GM10248 (cell line): ENCODE results near the gene MAPK10.

Source experiments
- CTCF ChIA-PET: fragments of 300-600 bp; sonication (Branson Sonifier 250); formaldehyde crosslinking; extraction: SDS; loops from one replicate; lab custom pipeline; 2021; ENCODE audit warnings: antibody characterized with exemption; lab: Yijun Ruan, JAX
- POLR2A ChIA-PET: fragments of 350-650 bp; sonication (Branson Sonifier 250); formaldehyde crosslinking; extraction: SDS; loops from one replicate; lab custom pipeline; 2020; ENCODE audit warnings: antibody characterized with exemption; lab: Yijun Ruan, JAX
- DNase-seq: peaks from one replicate; pipeline ENCODE4 v3.0.0; 2012; ENCODE audit errors: extremely low spot score
- TF ChIP-seq, protein P1 (sequence below): IDR thresholded peaks from 2 replicates; pipeline ENCODE4 v1.5.1; 2012; ENCODE audit warnings: mild to moderate bottlenecking, low read depth; ENCODE audit errors: extremely low read depth, missing control alignments, control extremely low read depth

The MAPK10 gene

DNA sequence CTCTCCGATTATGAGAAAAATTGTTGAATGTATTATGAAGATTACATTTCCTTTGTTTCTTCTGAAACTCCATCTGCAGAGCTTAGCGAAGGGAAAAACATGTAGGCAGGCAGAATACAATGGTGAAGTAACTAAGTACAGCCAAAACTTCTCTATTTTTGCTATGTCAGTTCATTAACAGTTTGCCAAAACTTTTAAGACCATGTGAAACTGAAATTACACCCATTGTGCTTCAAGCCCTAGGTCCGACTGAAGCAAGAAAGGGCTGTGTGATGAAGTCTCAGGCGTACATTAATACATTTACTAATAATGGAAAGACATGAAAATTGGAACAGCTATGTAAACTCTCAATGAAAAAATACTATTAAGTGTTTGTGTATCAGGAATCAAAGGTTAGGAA lies 398.0 kb downstream of the MAPK10 start:
- POLR2A ChIA-PET: no interaction called here
- no peak for DNase-seq
- TF ChIP-seq, protein P1, sequence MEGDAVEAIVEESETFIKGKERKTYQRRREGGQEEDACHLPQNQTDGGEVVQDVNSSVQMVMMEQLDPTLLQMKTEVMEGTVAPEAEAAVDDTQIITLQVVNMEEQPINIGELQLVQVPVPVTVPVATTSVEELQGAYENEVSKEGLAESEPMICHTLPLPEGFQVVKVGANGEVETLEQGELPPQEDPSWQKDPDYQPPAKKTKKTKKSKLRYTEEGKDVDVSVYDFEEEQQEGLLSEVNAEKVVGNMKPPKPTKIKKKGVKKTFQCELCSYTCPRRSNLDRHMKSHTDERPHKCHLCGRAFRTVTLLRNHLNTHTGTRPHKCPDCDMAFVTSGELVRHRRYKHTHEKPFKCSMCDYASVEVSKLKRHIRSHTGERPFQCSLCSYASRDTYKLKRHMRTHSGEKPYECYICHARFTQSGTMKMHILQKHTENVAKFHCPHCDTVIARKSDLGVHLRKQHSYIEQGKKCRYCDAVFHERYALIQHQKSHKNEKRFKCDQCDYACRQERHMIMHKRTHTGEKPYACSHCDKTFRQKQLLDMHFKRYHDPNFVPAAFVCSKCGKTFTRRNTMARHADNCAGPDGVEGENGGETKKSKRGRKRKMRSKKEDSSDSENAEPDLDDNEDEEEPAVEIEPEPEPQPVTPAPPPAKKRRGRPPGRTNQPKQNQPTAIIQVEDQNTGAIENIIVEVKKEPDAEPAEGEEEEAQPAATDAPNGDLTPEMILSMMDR: no peak
- CTCF ChIA-PET: interaction anchor here (1.0 to 1.2 kb wide), 3 partner anchors 8 to 165 kb away, joined by 3 to 5 read pairs (median 4); no protein-coding TSS in a partner anchor

DNA sequence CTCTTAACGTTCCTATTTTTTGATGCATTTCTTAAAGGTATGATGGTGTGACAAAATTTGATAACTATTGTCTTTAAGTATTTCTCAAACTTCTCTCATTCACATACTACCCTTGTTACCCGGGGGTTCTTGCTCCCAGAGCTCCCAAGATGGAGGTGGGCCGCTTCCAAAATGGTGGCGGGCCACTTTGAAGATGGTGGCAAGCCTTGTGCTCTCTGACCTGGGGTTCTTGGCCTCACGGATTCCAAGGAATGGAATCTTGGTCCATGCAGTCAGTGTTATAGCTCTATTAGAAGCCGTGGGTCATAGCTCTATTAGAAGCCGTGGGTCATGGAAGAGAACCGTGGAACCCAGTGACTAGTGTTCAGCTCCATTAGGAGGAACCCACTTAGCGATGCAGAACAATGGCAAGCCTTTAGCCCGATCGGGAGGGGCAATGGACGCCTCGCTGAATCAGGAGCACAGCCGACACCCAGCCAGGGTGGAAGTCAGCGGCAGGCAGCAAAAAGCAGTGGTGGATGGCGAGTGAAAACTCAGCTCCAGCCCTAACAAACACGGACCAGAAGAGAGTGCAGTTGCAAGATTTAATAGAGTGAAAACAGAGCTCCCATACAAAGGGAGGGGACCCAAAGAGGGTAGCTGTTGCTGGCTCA lies 403.4 kb downstream of the MAPK10 start:
- POLR2A ChIA-PET: no interaction called here
- DNase-seq: no peak
- TF ChIP-seq, protein P1: no peak
- CTCF ChIA-PET: interaction anchor here (0.8 to 2.0 kb wide), 3 partner anchors 13 to 19 kb away, joined by 3 to 7 read pairs (median 5); no protein-coding TSS in a partner anchor

DNA sequence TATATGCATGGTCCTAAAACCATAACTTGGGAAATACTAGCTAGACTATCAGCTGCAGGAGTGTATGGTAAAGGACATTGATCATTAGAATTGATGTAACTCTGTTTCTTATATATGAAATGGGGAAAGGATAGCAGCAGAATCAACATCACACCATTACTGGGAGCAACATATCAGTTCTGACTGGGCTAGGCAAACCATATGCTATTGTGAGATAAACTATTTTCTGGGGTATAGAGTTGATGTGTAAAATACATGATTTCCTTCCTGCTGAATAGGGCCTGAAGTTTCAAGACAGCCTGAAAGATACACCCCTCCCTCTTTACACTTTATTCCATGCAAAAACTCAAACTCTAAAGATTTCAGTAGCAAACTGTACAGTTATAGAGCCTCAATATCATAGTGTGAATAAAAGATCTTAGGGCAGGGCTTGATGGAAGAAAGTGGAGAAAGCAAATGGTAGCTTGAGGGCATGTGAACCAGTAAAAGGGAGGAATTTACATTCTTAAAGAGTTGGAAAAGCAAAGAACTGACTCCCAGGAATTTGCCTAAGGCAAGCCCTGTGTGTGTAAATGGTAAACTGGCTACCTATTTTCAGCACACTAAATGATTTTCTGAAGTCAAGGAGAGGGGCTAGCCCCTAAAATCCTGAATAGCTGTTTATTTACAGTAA lies 404.1 kb downstream of the MAPK10 start:
- ChIA-PET CTCF (interaction anchor here (1.8 to 2.0 kb wide), 2 partner anchors 13 to 18 kb away, joined by 5 to 7 read pairs; no protein-coding TSS in a partner anchor), POLR2A (no interaction called here)
- TF ChIP-seq, protein P1: no peak
- no peak for DNase-seq

DNA sequence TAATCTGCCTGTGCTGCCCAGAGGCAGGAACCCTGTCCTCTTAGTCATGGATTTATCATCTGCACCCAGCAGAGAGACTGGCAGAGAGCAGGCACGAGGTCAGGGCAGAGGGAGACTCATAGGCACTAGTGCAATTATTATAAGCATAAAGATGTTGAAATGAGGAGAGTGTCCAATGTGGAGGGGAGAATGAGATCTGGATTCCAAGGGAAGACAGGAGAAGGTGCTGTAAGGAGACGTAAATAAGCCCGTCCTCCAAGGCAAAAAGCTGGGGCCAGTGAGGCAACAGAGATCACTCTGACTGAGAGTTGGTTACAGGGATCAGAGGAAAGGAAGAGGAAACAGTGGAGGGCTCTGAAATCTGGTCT lies 406.2 kb downstream of the MAPK10 start:
- TF ChIP-seq, protein P1: no peak
- ChIA-PET POLR2A (no interaction called here), CTCF (interaction anchor here (0.8 to 1.0 kb wide), 3 partner anchors 9 to 14 kb away, joined by 4 to 6 read pairs (median 5); no protein-coding TSS in a partner anchor)
- DNase-seq: no peak

DNA sequence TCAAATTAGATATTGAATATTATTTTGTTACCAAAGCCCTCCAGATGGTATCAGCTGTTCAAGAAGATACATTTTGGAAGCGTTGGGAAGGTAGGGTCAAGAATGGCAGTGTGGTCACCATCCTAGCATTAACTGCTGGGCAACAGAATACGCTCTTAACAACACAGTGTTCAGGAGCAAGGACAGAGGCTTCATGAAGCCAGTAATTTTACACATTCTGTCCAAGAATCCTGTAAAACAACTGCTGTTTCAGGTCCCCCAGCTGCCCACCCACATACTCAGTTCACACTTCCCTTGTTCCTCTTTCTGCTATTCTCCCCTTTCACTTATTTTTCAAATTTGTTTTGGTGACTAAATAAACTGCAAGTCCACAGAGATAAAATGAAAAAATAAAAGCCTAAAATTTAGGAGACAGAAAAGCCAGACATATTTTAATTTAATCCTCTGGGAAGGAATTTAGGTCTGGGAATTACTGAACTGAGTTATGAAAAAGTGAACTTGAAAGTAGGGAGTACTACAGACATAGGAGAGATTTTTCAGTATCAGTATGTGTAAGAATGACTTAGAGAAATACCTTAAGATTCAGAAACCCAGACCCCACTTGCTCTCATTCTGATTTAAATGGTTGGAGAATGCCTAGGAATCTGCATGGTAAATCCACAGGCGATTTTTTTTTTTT lies 406.7 kb downstream of the MAPK10 start:
- DNase-seq: peak; percentile 14
- TF ChIP-seq, protein P1: no peak
- ChIA-PET POLR2A (no interaction called here), CTCF (no interaction called here)

DNA sequence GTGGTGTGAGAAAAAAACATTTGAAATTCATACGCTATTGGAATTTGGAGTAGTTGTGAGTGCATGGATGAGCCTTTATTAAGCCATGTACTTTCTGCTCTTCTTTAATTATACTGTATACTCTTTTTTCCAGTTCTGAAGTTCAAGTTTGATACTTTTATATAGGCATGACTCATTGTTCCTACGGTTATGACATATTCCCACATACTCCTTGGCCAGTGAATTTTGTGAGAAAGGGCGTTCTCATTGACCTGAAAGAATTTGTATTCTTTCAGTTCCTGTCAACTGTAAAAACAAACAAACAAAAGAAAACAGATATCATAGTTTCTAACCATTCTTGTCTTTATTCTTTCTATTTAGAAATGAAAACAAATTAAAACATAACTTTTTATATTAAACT lies 407.3 kb downstream of the MAPK10 start:
- CTCF ChIA-PET: no interaction called here

More for the DNA sequence above, 407.3 kb downstream of the MAPK10 start:
- TF ChIP-seq, protein P1: no peak
- no peak for DNase-seq
- POLR2A ChIA-PET: no interaction called here
